Epidermal melanocyte (primary cell): ENCODE measurements around the gene SYT14.
"Not testable (repeated sequence)": the region's sequence is repeated elsewhere in the genome, so short reads cannot be mapped to it uniquely, and the experiment has no call there.

ENCODE experiments used
- DNase-seq: peaks from one replicate; pipeline ENCODE4 v3.0.0; 2011; ENCODE audit warnings: low spot score; ENCODE audit not compliant: insufficient read length

The SYT14 gene

GRCh38 chr1:209936125-209936524 is 1.9 kb upstream of the SYT14 start:
- no peak for DNase-seq

DNA sequence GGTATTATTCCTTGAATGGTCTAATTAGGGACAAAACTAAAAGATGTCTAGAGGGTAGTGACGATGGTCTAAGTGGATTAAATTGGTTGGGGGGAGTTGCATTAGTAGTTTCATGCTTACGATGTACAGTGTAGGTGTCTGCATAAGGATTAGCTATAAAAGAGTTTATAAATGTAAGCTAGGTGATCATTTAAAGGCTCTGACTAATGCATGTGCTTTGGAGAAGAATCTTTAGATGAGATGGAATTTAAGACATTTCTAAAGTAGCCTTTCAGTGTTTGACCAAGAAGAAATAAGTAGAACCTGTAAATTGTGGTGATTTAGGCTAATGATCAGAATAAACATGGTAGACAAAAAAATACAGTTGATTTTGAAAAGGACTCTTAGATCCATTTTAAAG is 7.4 kb downstream of the SYT14 start:
- DNase-seq: no peak

GRCh38 chr1:209948155-209948554 is 10.1 kb downstream of the SYT14 start:
- DNase-seq: no peak

DNA sequence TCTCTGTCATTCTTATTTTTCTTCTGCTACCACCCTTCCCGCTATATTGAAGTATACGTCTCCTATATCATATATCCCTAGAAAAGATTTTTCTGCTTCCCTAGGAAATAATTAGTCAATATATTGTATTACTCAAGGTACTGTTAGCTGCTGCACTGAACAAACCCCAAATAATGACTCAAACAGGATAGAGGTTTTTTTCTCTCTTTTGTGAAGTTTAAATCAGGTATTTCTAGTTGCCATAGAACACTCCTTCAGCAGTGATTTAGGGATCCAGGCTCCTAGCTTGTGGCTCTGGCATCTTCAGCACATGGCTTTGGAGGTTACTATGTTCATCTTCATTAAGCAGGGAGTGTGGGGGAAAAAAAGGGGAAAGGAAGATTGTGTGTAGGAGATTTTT is 18.1 kb downstream of the SYT14 start:
- DNase-seq: no peak

GRCh38 chr1:209959623-209960022 is 21.6 kb downstream of the SYT14 start:
- DNase-seq: no peak

DNA sequence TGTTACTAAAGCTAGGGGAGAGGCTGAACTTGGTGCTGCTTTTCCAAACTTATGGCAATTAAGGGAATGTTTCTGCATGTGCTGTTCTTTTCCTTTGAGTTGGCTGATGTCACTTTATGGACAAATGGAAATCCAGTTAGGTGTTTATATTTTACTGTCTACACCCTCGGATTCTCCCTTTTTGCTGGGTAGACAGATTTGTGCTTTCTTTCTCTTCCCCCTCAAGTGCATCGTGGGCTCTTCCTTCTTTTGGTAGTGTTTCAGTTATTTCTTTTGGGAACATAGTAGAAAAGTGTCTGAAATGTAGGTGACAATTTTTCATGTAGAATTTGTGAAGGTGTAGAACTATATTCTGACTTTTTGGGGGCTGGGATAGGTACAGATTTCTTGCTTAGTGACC is 22.9 kb downstream of the SYT14 start:
- no peak for DNase-seq

DNA sequence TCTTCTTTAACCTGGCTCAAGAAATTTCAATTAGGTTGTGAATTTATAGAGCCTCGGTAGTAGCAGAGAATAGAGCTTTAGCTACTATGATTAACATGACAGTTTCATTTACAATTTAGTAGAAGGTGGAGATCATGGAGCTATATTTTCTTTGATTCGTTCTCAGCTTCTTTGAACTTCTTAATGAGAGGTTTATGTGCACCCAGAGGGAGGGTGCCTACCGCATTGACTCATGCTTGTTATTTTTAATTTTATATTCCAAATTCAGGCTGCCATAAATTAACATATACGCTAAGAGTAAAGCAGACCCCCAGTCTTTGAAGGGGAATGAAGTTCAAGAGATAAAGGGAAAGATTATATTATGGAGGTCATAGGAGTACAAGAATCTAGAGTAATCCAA is 24.4 kb downstream of the SYT14 start:
- DNase-seq: no peak

DNA sequence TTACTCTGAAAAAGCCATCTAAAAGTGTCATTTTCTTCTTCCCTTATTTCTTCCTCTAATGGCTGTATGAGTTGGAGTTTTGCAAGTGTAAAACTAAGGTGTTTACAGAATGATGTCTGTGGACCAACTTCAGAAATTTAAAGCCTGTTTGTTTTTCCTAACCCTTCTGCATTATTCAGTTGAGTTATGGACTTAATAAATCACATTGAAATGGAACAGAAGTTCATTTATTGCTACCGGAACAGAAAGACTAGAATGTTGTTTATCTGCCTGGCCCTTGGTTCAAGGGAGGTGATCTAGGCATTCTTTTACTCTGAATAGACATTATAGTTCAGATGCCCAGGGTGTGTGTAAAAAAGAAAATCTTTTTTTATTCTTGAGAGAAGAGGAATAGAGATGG is 24.8 kb downstream of the SYT14 start:
- DNase-seq: no peak

DNA sequence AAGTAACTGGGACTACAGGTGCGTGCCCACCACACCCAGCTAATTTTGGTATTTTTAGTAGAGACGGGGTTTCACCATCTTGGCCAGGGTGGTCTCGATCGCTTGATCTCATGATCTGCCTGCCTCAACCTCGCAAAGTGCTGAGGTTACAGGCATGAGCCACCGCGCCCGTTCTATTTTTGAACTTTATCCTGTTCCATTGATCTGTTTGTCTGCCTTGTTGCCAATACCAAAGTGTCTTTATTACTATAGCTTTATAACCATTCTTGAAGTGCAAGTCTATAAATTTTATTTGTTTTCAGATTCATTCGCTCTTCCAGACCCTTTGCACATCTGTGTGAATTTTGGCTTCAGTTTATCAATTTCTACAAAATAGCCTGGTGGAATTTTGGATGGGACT is 28.0 kb downstream of the SYT14 start:
- no peak for DNase-seq

GRCh38 chr1:209978721-209979120 is 40.7 kb downstream of the SYT14 start:
- DNase-seq: not testable (repeated sequence)

DNA sequence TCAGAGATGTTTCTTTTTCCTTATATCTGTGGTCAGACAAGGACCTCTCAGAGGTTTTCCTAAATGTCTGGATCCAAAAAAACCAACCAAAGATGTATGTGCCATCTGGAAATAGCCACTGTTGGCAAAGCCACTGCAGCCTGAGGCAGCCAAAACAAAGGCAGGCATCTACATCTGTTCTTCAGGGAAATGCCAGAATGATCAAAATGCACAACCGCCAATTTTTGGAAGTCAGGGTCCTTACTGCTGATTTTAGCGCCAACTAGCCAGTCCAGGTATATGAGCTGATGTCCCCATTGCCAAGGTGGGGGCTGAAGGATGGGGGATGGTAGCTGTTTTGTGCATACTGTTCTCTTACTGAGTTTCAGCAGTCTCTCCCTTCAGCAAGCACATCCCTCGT is 45.9 kb downstream of the SYT14 start:
- DNase-seq: no peak

- no peak for DNase-seq
Observed at GRCh38 chr1:209985002-209985401, 47.0 kb downstream of the SYT14 start.

- DNase-seq: no peak
Observed at GRCh38 chr1:209988706-209989105, 50.7 kb downstream of the SYT14 start.

GRCh38 chr1:209989525-209989924 is 51.5 kb downstream of the SYT14 start:
- DNase-seq: no peak

DNA sequence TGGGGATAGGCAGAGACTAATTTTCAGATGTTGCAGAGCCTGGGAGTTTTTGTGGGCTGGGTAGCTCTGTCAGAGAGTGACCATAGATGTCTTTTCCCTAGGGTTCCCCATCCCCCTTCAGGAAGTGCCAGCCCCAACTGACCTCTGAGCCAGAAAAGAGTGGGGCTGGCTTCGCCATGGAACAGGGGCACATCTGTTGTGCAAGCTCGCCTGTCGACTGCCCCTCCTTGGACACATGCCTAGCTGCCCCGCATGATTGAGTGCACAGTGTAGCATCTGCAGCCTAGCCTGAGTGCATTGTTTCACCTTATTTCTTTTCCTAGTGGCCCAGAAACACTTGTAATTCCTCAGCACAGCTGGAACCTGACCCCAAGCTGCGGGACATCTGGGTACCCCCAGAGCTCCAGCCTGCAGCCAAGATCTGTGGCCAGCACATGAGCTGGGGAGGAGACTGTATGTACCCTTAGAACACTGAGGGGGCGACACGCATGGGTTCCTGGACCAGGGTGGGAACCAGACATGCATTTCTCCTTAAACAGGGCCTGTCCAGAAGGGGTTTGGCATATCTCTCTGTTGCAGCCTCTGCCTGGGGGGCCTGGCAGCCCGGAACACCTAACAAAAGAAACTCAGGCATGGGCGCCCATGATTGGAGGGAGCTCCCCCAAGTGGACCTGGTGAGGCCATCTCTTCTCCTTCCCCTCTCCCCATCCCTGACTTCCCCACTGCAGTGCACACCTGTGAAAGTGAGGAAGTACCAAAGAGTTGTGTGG is 55.2 kb downstream of the SYT14 start:
- DNase-seq: no peak

DNA sequence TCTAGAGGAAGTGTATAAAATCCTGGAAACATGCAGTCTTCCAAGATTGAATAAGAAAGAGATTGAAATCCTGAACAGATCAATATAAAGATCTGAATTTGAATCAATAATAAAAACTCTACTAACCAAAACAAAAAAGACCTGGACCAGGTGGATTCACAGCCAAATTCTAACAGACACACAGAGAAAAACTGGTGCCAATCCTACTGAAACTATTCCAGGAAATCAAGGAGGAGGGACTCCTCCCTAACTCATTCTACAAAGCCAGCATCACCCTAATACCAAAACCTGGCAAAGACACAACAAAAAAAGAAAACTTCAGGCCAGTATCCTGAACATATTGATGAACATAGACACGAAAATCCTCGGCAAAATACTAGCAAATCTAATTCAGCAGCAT is 58.3 kb downstream of the SYT14 start:
- DNase-seq: no peak

GRCh38 chr1:209999005-209999404 is 61.0 kb downstream of the SYT14 start:
- DNase-seq: no peak

- no peak for DNase-seq
Observed at GRCh38 chr1:210001751-210002150, 63.7 kb downstream of the SYT14 start.

- DNase-seq: no peak
Observed at GRCh38 chr1:210003501-210003900, 65.5 kb downstream of the SYT14 start.

GRCh38 chr1:210010161-210010560 is 72.1 kb downstream of the SYT14 start:
- DNase-seq: no peak

GRCh38 chr1:210021145-210021860 is 83.3 kb downstream of the SYT14 start:
- DNase-seq: no peak

DNA sequence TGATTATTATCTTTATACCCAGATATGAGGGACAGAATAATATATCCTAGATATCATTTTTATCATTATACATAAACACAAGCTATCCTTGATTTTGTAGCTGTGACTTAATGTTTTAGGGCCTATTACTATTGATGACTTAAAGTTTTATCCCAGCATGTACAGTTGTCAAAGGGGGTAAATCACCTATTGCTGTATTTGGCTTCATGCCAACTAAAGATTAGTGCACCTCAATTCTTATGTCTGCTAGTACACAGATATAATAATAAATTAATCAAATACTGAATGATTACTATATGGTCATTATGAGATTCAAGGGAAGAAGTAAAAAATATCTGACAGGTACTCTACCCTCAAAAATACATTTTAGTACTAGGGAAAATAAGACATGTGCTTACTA is 84.0 kb downstream of the SYT14 start:
- no peak for DNase-seq

DNA sequence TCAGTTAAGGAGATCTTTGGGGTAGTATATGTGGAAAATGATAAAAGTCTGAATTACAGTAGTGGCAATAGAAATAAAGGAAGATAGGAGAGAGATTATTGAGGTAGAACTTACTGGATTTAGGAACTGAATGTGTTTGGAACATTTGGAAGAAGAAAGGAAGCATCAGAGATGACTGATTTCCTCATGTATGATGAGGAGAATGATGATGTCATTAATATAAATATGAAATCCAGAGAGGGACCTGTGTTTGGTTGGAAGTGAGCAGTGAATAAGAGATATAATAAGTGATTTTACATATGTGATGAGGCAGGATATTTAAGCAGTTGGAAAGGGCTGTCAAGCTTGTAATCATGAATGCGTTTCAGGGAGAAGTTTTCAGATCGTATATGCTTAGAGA is 86.3 kb downstream of the SYT14 start:
- no peak for DNase-seq
